ENCODE results near the gene FUCA1. TPM values are rescaled to one million over a fixed set of nuclear protein-coding genes. Genes with fewer than 3 reads are reported as not detected.
A peak's percentile ranks its signal among the peaks of the same experiment; 100 is the strongest.

Gene FUCA1
- total RNA-seq, 2 donors from 2014 or later: 17.0 to 21.0 TPM

GRCh38 chr1:23798662-23799142 is 69.4 kb downstream of the FUCA1 start:
- TF ChIP-seq CTCF (IDR thresholded peaks at IDR 0.05): no peak
- Histone ChIP-seq H3K4me1 (peaks cover 0 to 32% of the 10 kb centered on the region in 2 donors), H3K4me3 (no peak overlapping the region), H3K27me3 (no peaks in the 10 kb centered on the region), H3K27ac (peak overlapping the region in 1 of 2 donors; percentile 86), H3K9me3 (no peaks in the 10 kb centered on the region), H3K36me3 (peaks cover 24% of the 10 kb centered on the region)
- no peak for DNase-seq (ENCODE audit: low spot score)

GRCh38 chr1:23797478-23798448 is 70.3 kb downstream of the FUCA1 start:
- Histone ChIP-seq H3K4me3 (no peak overlapping the region), H3K9me3 (no peaks in the 10 kb centered on the region), H3K36me3 (peaks cover 34% of the 10 kb centered on the region), H3K27ac (no peak overlapping the region), H3K27me3 (no peaks in the 10 kb centered on the region), H3K4me1 (peaks cover 0 to 41% of the 10 kb centered on the region in 2 donors)
- DNase-seq (ENCODE audit: low spot score): no peak
- TF ChIP-seq CTCF (IDR thresholded peaks at IDR 0.05): no peak

GRCh38 chr1:23796466-23797271 is 71.4 kb downstream of the FUCA1 start:
- no peak for TF ChIP-seq CTCF (IDR thresholded peaks at IDR 0.05)
- peaks cover 4 to 49% of the 10 kb centered on the region in 2 donors for H3K4me1 ChIP-seq
- no peak overlapping the region for H3K4me3 ChIP-seq
- no peaks in the 10 kb centered on the region for H3K27me3 ChIP-seq
- H3K36me3 ChIP-seq: peaks cover 35% of the 10 kb centered on the region
- no peaks in the 10 kb centered on the region for H3K9me3 ChIP-seq
- no peak for DNase-seq (ENCODE audit: low spot score)
- no peak overlapping the region for H3K27ac ChIP-seq

GRCh38 chr1:23795676-23796465 is 72.2 kb downstream of the FUCA1 start:
- H3K9me3 ChIP-seq: no peaks in the 10 kb centered on the region
- TF ChIP-seq CTCF (IDR thresholded peaks at IDR 0.05): no peak
- no peak overlapping the region for H3K27ac ChIP-seq
- peaks cover 35% of the 10 kb centered on the region for H3K36me3 ChIP-seq
- H3K4me3 ChIP-seq: no peak overlapping the region
- H3K4me1 ChIP-seq: peaks cover 4 to 47% of the 10 kb centered on the region in 2 donors
- H3K27me3 ChIP-seq: no peaks in the 10 kb centered on the region
- no peak for DNase-seq (ENCODE audit: low spot score)

Other genes with a start within 250 kb of the FUCA1 start
- 100 to 1,000 TPM; 391 to 585 TPM for gene RPL11, start 176.5 kb downstream of the FUCA1 start, total RNA-seq
- 10 to 100 TPM; 25.5 to 27.5 TPM for gene ELOA, start 124.8 kb downstream of the FUCA1 start, total RNA-seq
- gene PITHD1, start 89.9 kb downstream of the FUCA1 start, total RNA-seq: 10 to 100 TPM; 30.3 to 39.6 TPM
- gene LYPLA2, start 77.1 kb downstream of the FUCA1 start, total RNA-seq: 10 to 100 TPM; 29.7 to 54.3 TPM
- 1 to 10 TPM; 5.5 to 8.8 TPM for gene GALE, start 67.5 kb downstream of the FUCA1 start, total RNA-seq
- gene HMGCL, start 42.9 kb downstream of the FUCA1 start, total RNA-seq: 10 to 100 TPM; 22.4 to 26.3 TPM
- gene CNR2, start 45.1 kb upstream of the FUCA1 start, total RNA-seq: under 1 TPM in 1 of 2 donors, not detected in 1; 0.04 TPM
- 100 to 1,000 TPM in 1 of 2 donors, 10 to 100 TPM in 1; 92.3 to 105 TPM for gene PNRC2, start 91.5 kb upstream of the FUCA1 start, total RNA-seq
- 10 to 100 TPM; 38.6 to 43.1 TPM for gene SRSF10, start 112.0 kb upstream of the FUCA1 start, total RNA-seq
- 100 to 1,000 TPM in 1 of 2 donors, 10 to 100 TPM in 1; 98.7 to 241 TPM for gene MYOM3, start 243.8 kb upstream of the FUCA1 start, total RNA-seq